Measurements from ENCODE around the gene PRKAG2.

PRKAG2 gene

GRCh38 chr7:151853896-151854719 is 22.8 kb downstream of the PRKAG2 start:
- TF ChIP-seq, protein P1, sequence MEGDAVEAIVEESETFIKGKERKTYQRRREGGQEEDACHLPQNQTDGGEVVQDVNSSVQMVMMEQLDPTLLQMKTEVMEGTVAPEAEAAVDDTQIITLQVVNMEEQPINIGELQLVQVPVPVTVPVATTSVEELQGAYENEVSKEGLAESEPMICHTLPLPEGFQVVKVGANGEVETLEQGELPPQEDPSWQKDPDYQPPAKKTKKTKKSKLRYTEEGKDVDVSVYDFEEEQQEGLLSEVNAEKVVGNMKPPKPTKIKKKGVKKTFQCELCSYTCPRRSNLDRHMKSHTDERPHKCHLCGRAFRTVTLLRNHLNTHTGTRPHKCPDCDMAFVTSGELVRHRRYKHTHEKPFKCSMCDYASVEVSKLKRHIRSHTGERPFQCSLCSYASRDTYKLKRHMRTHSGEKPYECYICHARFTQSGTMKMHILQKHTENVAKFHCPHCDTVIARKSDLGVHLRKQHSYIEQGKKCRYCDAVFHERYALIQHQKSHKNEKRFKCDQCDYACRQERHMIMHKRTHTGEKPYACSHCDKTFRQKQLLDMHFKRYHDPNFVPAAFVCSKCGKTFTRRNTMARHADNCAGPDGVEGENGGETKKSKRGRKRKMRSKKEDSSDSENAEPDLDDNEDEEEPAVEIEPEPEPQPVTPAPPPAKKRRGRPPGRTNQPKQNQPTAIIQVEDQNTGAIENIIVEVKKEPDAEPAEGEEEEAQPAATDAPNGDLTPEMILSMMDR (IDR thresholded peaks at IDR 0.05; ENCODE audit: insufficient read depth, missing control alignments): no peak
- no peak for FAIRE-seq

DNA sequence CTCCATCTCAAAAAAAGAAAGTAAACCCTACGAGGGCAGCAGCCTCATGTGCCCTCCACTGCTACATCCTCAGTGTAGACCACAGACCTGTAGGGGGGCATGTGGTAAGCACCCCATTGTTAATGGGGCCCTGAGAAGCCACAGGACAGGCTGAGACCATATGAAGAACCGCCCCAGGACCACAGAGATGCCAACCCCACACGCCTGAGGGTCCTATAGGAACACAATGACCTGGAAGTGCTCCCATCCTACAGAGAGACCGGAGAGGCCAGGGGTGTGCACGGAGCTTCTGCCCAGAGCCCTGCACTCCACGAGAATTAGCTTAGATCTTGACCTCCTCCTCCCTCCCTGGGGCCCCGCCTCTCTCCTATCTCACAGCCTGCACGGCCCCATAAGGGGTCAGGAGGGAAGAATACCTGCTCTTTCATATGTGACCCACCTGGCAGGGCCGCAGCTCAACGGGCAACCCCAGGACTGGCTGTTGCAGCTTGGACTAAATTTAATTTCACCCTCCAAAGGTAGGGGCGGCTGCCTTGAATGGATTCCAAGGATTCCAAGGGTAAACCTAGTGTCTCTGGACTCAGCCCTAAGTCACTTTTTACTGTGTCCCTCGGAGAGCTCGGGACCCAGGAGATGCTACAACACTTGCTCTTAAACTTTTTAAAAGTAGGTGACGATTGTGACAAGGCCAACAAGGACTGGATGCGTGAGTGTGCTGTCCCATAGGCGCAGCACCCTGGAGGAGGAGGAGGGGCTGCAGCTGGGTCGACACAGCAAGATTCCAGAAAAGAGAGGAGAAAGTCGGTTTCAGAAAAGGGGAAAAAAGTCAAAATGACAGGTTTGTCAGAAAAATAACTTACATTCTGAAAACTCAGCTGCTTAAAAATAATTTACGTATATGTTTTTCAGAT is 24.2 kb downstream of the PRKAG2 start:
- FAIRE-seq (no peak), DNase-seq (ENCODE audit: insufficient read length, low spot score) (no peak)
- TF ChIP-seq, protein P1 (IDR thresholded peaks at IDR 0.05; ENCODE audit: insufficient read depth, missing control alignments): no peak

More at GRCh38 chr7:151853896-151854719, 22.8 kb downstream of the PRKAG2 start:
- no peak for DNase-seq (ENCODE audit: insufficient read length, low spot score)

- no peak for DNase-seq (ENCODE audit: insufficient read length, low spot score)
- TF ChIP-seq, protein P1 (IDR thresholded peaks at IDR 0.05; ENCODE audit: insufficient read depth, missing control alignments): no peak
- FAIRE-seq: no peak
Observed at GRCh38 chr7:151851782-151852181, 25.1 kb downstream of the PRKAG2 start.

DNA sequence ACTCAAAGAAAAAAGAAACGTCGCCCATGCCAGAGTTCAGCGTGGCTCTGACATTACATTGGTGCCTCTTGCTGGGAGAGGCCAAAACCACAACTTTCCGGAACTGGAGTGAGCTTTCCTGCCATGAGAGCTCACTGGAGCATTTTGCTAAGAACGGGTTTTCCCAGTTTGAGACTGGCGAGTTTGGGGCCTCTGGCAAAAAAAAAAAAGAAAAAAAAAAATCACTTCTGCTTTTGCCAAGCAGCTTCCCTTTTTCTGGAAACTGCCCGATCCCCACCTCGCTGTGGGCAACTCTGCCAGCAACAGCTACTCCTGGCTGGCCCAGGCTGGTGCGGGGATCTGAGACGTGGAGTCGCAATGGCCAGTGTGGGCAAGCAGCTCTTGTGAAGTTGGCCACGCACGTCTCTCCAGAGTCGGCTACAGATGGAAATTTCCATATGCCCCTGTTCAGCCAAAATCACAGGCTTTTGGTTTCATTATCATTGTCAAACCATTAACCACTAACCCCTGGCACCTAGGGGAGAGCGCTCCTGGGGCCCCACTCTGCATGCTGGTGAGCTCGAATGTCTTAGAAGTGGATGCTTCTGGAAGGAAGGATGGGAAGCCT is 25.7 kb downstream of the PRKAG2 start:
- TF ChIP-seq, protein P1 (IDR thresholded peaks at IDR 0.05; ENCODE audit: insufficient read depth, missing control alignments): no peak
- no peak for FAIRE-seq
- DNase-seq (ENCODE audit: insufficient read length, low spot score): no peak

DNA sequence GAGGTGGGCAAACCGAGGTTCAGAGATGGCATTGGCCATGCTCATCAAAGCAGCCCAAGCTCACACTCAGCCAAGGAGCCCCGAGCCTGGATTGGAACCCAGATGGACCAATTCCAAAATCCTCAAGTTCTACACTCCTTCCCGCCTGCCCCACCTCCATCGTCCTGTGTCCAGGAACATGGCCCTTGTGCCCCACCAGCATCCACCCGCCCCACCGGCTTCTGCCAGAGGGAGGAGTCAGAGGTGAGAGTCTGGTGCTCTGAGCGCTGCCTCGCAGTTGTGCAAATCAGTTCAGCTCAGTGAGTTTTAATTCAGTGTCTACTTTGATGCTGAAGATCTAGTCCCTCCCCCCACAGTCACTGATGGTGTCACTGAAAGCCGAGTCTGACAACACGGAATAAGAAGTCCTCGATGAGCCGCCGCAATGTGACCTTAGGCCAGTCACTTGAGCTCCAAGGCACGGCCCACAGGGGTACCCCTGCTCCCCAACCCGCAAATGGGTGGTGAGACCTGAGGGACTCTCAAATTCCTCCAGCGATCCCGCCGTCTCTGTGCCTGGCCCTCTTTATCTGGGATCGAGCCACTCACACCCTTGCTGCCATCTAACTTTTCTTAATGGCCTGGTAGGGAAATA is 26.3 kb downstream of the PRKAG2 start:
- FAIRE-seq: no peak
- TF ChIP-seq, protein P1 (IDR thresholded peaks at IDR 0.05; ENCODE audit: insufficient read depth, missing control alignments): no peak
- no peak for DNase-seq (ENCODE audit: insufficient read length, low spot score)

DNA sequence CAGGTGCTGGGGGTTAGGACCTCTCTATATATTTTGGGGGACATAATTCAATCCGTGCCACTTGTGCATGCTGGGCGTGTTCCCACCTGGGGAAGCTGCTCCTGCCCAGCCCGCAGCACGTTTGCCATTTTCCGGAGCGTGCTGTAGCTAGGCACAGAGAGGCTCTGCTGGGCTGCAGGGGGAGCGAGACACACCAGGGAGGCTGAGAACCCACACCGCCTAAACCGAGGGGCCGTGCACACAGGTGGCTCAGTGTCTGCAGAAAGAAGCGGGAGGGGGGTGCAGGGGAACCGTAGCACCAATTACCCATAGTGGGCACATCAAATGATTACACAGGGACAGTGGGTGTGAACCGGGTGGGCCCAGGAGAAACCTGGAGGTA is 27.0 kb downstream of the PRKAG2 start:
- no peak for FAIRE-seq
- TF ChIP-seq, protein P1 (IDR thresholded peaks at IDR 0.05; ENCODE audit: insufficient read depth, missing control alignments): no peak
- DNase-seq (ENCODE audit: insufficient read length, low spot score): no peak

Measured in D721Med (cell line).